ES-I3 (cell line): ENCODE data around the gene PLA2G4C.
A peak's percentile ranks its signal among the peaks of the same experiment; 100 is the strongest.

ENCODE experiments used
- H3K36me3 ChIP-seq: 2 replicates; pipeline ENCODE4 v1.6.1; 2013; ENCODE audit warnings: mild to moderate bottlenecking, low read length, control low read depth, moderate library complexity; ENCODE audit not compliant: insufficient read depth
- H3K4me1 ChIP-seq: 2 replicates; pipeline ENCODE4 v1.6.1; 2013; ENCODE audit warnings: mild to moderate bottlenecking, control low read depth, low read length; ENCODE audit not compliant: insufficient read depth
- H3K9ac ChIP-seq: 2 replicates; pipeline ENCODE4 v1.6.1; 2013; ENCODE audit warnings: low read depth, mild to moderate bottlenecking, low read length, moderate library complexity
- H3K9me3 ChIP-seq: 2 replicates; pipeline ENCODE4 v1.6.1; 2013; ENCODE audit warnings: mild to moderate bottlenecking, low read length, moderate library complexity; ENCODE audit not compliant: control insufficient read depth, insufficient read depth

Gene PLA2G4C

GRCh38 chr19:48122421-48122820 is 11.8 kb upstream of the PLA2G4C start:
- Histone ChIP-seq H3K4me1 (peaks cover 11% of the 10 kb centered on the region; the same call in 1 of the 2 replicates), H3K9me3 (no peaks in the 10 kb centered on the region), H3K9ac (no peak overlapping the region), H3K36me3 (peaks cover 9% of the 10 kb centered on the region)

GRCh38 chr19:48121909-48122371 is 11.3 kb upstream of the PLA2G4C start:
- peaks cover 11% of the 10 kb centered on the region; the same call in 1 of the 2 replicates for H3K4me1 ChIP-seq
- H3K36me3 ChIP-seq, result peaks cover 9% of the 10 kb centered on the region
- H3K9me3 ChIP-seq, result no peaks in the 10 kb centered on the region
- H3K9ac ChIP-seq, result no peak overlapping the region

DNA sequence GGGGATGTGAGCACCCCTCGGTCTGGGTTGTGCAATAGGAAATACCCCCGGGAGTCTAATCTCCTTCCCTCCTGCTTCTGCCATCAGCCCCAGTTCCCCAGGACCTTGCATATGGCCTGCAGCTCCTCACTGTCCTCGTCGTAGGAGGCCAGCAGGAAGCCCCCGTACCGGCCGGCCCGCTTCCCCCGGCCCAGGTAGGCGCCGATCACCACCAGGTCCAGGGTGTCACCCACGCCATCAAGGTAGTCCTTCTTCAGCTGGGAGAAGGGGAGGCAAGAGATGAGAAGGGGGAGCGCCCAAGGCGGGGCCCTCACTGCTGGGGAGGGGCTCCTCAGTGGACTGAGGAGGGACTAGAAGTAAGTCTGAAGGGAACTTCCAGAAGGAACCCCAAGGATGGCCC is 10.4 kb upstream of the PLA2G4C start:
- Histone ChIP-seq H3K36me3 (peaks cover 9% of the 10 kb centered on the region), H3K4me1 (peaks cover 11% of the 10 kb centered on the region; the same call in 1 of the 2 replicates), H3K9me3 (no peaks in the 10 kb centered on the region), H3K9ac (no peak overlapping the region)

GRCh38 chr19:48120505-48120904 is 9.9 kb upstream of the PLA2G4C start:
- peaks cover 11% of the 10 kb centered on the region; the same call in 1 of the 2 replicates for H3K4me1 ChIP-seq
- peaks cover 9% of the 10 kb centered on the region for H3K36me3 ChIP-seq
- no peaks in the 10 kb centered on the region for H3K9me3 ChIP-seq

GRCh38 chr19:48118131-48118517 is 7.5 kb upstream of the PLA2G4C start:
- peaks cover 9% of the 10 kb centered on the region for H3K36me3 ChIP-seq
- peaks cover under 1% of the 10 kb centered on the region; the same call in 1 of the 2 replicates for H3K4me1 ChIP-seq
- no peaks in the 10 kb centered on the region for H3K9me3 ChIP-seq
- no peak overlapping the region for H3K9ac ChIP-seq

More at GRCh38 chr19:48120505-48120904, 9.9 kb upstream of the PLA2G4C start:
- H3K9ac ChIP-seq, result no peak overlapping the region

GRCh38 chr19:48117515-48118130 is 7.0 kb upstream of the PLA2G4C start:
- Histone ChIP-seq H3K4me1 (no peaks in the 10 kb centered on the region; the same call in 1 of the 2 replicates), H3K9me3 (no peaks in the 10 kb centered on the region), H3K36me3 (peaks cover 7% of the 10 kb centered on the region), H3K9ac (no peak overlapping the region)

DNA sequence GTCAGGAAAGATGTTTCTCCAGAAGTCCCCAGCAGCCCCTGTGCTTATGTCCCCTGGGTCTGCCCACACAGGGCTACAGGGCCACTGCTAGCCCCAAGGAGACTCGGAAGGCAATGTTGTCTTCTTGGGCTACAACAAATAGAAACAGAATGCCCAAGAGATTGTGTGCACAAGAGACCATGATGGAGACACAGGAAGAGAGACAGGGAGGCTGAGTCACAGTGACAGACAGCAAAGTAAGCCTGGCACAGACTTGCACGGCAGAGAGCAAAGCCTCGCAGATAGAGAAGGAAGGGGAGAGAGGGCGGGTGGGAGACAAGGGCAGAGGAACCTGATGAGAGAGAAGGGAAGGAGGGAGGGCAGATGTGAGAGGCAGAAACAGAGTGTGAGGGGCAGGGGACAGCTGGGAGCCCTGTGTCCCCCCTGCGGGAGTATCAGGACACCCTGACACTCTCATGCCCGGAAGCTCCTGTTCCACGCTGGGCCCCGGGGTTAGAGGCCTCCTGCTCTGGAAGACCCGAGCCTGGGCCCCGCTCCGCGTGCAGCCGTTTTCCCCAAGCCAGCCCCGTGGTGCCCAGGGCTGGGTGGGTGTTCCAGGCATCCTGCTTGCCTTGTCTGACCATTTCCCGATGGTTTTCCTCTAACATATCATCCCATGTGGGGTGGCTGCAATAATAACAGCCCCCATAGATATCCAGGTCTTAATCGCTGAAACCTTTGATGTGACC is 2.7 kb upstream of the PLA2G4C start:
- no peaks in the 10 kb centered on the region for H3K9me3 ChIP-seq
- H3K4me1 ChIP-seq, result no peaks in the 10 kb centered on the region
- no peak overlapping the region for H3K9ac ChIP-seq
- H3K36me3 ChIP-seq, result no peaks in the 10 kb centered on the region; the same call in 1 of the 2 replicates

DNA sequence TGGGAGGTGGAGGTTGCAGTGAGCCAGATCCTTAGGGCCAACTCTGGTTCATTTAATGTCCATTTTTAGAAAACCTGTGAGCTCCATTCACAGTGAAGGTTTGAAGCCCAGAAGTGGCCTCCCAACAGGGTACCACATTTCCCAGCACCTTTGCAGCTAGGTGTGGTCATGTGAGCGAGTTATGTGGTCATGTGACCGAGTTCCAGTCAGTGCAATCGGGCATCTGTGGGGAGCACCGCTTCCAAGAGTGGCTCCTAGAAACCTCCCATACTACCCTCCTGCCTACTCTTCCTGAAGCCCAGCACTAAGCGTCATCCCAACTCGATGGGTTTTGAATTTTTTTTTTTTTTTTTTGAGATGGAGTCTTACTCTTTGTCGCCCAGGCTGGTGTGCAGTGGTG is 663 bp upstream of the PLA2G4C start:
- H3K9me3 ChIP-seq, result no peaks in the 10 kb centered on the region
- no peaks in the 10 kb centered on the region for H3K4me1 ChIP-seq
- H3K36me3 ChIP-seq, result no peaks in the 10 kb centered on the region
- H3K9ac ChIP-seq, result no peak overlapping the region

GRCh38 chr19:48108997-48109782 is 1.4 kb downstream of the PLA2G4C start:
- no peak overlapping the region for H3K9ac ChIP-seq
- H3K4me1 ChIP-seq, result no peaks in the 10 kb centered on the region
- H3K9me3 ChIP-seq, result no peaks in the 10 kb centered on the region
- H3K36me3 ChIP-seq, result no peaks in the 10 kb centered on the region

- H3K9me3 ChIP-seq, result no peaks in the 10 kb centered on the region
- no peak overlapping the region for H3K9ac ChIP-seq
- H3K36me3 ChIP-seq, result no peaks in the 10 kb centered on the region
- no peaks in the 10 kb centered on the region for H3K4me1 ChIP-seq
Measured at GRCh38 chr19:48103922-48104321, 6.7 kb downstream of the PLA2G4C start.

- H3K9me3 ChIP-seq, result no peaks in the 10 kb centered on the region
Measured at GRCh38 chr19:48102870-48103751, 7.5 kb downstream of the PLA2G4C start.

GRCh38 chr19:48095612-48096175 is 14.9 kb downstream of the PLA2G4C start:
- H3K9me3 ChIP-seq, result no peaks in the 10 kb centered on the region
- no peaks in the 10 kb centered on the region for H3K4me1 ChIP-seq
- no peak overlapping the region for H3K9ac ChIP-seq
- H3K36me3 ChIP-seq, result no peaks in the 10 kb centered on the region

More at GRCh38 chr19:48102870-48103751, 7.5 kb downstream of the PLA2G4C start:
- H3K9ac ChIP-seq, result peak overlapping the region; percentile 9; the same call in 1 of the 2 replicates
- H3K4me1 ChIP-seq, result no peaks in the 10 kb centered on the region
- H3K36me3 ChIP-seq, result no peaks in the 10 kb centered on the region

- no peaks in the 10 kb centered on the region for H3K9me3 ChIP-seq
- H3K9ac ChIP-seq, result no peak overlapping the region
- no peaks in the 10 kb centered on the region for H3K4me1 ChIP-seq
- no peaks in the 10 kb centered on the region for H3K36me3 ChIP-seq
Measured at GRCh38 chr19:48094855-48095203, 15.8 kb downstream of the PLA2G4C start.
